ENCODE measurements around the gene MYLK4. TPM values are rescaled to one million over a fixed set of nuclear protein-coding genes. Genes with fewer than 3 reads are reported as not detected.

MYLK4 gene
- total and polyA plus RNA-seq, 2 of the 13 experiments (the other 11 are each of a cell fraction or from before 2014, with no cell fraction given) = 0.26 to 0.29 TPM

GRCh38 chr6:2737885-2738284 is 12.8 kb downstream of the MYLK4 start:
- no peaks in the 10 kb centered on the region for H4K20me1 ChIP-seq (ENCODE audit: insufficient read depth, low read length)
- no peak overlapping the region for H3K4me3 ChIP-seq (replicated peaks in 1 of 3; ENCODE audit: insufficient read depth in 1 of 3, low read depth in 2 of 3, low read length in 3 of 3)
- no TSS peak for BruUV-seq (replicated peaks)
- peaks cover 24% of the 10 kb centered on the region; the same call in 1 of the 2 replicates for H3K4me1 ChIP-seq (ENCODE audit: insufficient read depth, low read length)
- TF ChIP-seq ZSCAN22 (CRISPR knock-in tag; IDR thresholded peaks at IDR 0.05) (no peak), KAT7 (CRISPR knock-in tag; IDR thresholded peaks at IDR 0.05; ENCODE audit: borderline replicate concordance) (no peak), PHF20 (CRISPR knock-in tag; IDR thresholded peaks at IDR 0.05) (no peak), GABPB1 (CRISPR knock-in tag; IDR thresholded peaks at IDR 0.05) (no peak), ZNF768 (CRISPR knock-in tag; IDR thresholded peaks at IDR 0.05) (no peak), GATAD2A (CRISPR knock-in tag; IDR thresholded peaks at IDR 0.05) (no peak), ZNF354B (CRISPR knock-in tag; IDR thresholded peaks at IDR 0.05) (no peak), MAF1 (CRISPR knock-in tag; IDR thresholded peaks at IDR 0.05; ENCODE audit: borderline replicate concordance) (no peak), HDAC6 (IDR thresholded peaks at IDR 0.05; ENCODE audit: low read depth, low read length) (no peak), TRIM22 (IDR thresholded peaks at IDR 0.05) (no peak), FOSL2 (CRISPR knock-in tag; IDR thresholded peaks at IDR 0.05) (no peak), DR1 (CRISPR knock-in tag; IDR thresholded peaks at IDR 0.05) (no peak), ZKSCAN5 (CRISPR knock-in tag; IDR thresholded peaks at IDR 0.05) (no peak), AHR (CRISPR knock-in tag; IDR thresholded peaks at IDR 0.05) (no peak)
- DNase-seq (ENCODE audit: low spot score) = no peak
- H3K9ac ChIP-seq (ENCODE audit: insufficient read depth, low read depth, low read length) = no peak overlapping the region
- ATAC-seq = no peak
- 8% methylated on average over 3 of the region's 3 CpGs for WGBS (ENCODE audit: low lambda C conversion rate)
- no peaks in the 10 kb centered on the region for H3K36me3 ChIP-seq (replicated peaks in 1 of 2; ENCODE audit: control insufficient read depth in 1 of 2, insufficient read depth in 2 of 2, low read length in 2 of 2)
- no peak overlapping the region for H2AFZ ChIP-seq (ENCODE audit: low read length)
- intact Hi-C loops (cut with micrococcal nuclease; ENCODE audit: unreplicated experiment) = loop anchor here (1.0 to 2.0 kb wide), 3 partner anchors 12 to 53 kb away; partner anchors contain the start of genes MYLK4 and WRNIP1
- no peaks in the 10 kb centered on the region for H3K9me3 ChIP-seq (ENCODE audit: low read length)
- H3K79me2 ChIP-seq (ENCODE audit: insufficient read depth, low read length) = no peaks in the 10 kb centered on the region
- POLR2A ChIA-PET = interaction anchor here (0.6 kb wide), 1 partner anchor 28 kb away, joined by 3 read pairs; the partner anchor contains the start of gene WRNIP1
- no peak overlapping the region for H3K4me2 ChIP-seq (ENCODE audit: low read depth, low read length)
- no peak overlapping the region for H3K27ac ChIP-seq (ENCODE audit: extremely low read length, insufficient read depth, low read length)
- no peak for FAIRE-seq
- CTCF ChIA-PET (ENCODE audit: low intra/inter-chr PET ratio, low total read pairs) = interaction anchor here (2.3 to 3.0 kb wide), 2 partner anchors 12 to 194 kb away, joined by 10 to 26 read pairs; partner anchors contain the start of gene MYLK4
- in situ Hi-C loops (cut with HindIII; ENCODE audit: extremely low pct_ligation_motif_present, low pct_unique_long_range_greater_than_20kb) = no loop called here
- 0 out of 5 replicates have a peak, but pooled peaks cover 0 to 4% of the 10 kb centered on the region in 2 experiments for H3K27me3 ChIP-seq (ENCODE audit: control insufficient read depth in 1 of 2, insufficient read depth in 2 of 2, low read length in 2 of 2)

Measured in HepG2 (cell line).